Upper lobe of left lung (tissue), 4 donors: Measurements from ENCODE around the gene RGS7.

Experiments used
- EP300 ChIP-seq, 4 donors: sonication (generic); formaldehyde crosslinking; IDR thresholded peaks; one replicate each; pipeline ENCODE4 v1.5.1; 2017; ENCODE audit warnings: antibody characterized with exemption in 4 of 4, control low read depth in 2 of 4
- POLR2A ChIP-seq, 4 donors: fragments of 450-650 bp; IDR thresholded peaks; one replicate each; pipeline ENCODE4 v1.5.1; 2016 to 2017; ENCODE audit warnings: antibody characterized with exemption in 4 of 4, mild to moderate bottlenecking in 2 of 4
- POLR2AphosphoS5 ChIP-seq, 2 donors: sonication (generic); formaldehyde crosslinking; IDR thresholded peaks; one replicate each; pipeline ENCODE4 v1.5.1; 2017; ENCODE audit warnings: antibody characterized with exemption in 2 of 2
- TF ChIP-seq, protein P1 (sequence below), 6 experiments: fragments of 450-650 bp in 4 of 6; fragments of 200-600 bp in 2 of 6; sonication (generic) in 2 of 6; IDR thresholded peaks; one replicate each; pipeline ENCODE4 v1.5.1; 2016 to 2019; ENCODE audit warnings: antibody characterized with exemption in 6 of 6

- TF ChIP-seq, protein P1, sequence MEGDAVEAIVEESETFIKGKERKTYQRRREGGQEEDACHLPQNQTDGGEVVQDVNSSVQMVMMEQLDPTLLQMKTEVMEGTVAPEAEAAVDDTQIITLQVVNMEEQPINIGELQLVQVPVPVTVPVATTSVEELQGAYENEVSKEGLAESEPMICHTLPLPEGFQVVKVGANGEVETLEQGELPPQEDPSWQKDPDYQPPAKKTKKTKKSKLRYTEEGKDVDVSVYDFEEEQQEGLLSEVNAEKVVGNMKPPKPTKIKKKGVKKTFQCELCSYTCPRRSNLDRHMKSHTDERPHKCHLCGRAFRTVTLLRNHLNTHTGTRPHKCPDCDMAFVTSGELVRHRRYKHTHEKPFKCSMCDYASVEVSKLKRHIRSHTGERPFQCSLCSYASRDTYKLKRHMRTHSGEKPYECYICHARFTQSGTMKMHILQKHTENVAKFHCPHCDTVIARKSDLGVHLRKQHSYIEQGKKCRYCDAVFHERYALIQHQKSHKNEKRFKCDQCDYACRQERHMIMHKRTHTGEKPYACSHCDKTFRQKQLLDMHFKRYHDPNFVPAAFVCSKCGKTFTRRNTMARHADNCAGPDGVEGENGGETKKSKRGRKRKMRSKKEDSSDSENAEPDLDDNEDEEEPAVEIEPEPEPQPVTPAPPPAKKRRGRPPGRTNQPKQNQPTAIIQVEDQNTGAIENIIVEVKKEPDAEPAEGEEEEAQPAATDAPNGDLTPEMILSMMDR (IDR thresholded peaks at IDR 0.05) = no peak
- no peak for TF ChIP-seq POLR2A (IDR thresholded peaks at IDR 0.05)
- no peak for TF ChIP-seq POLR2AphosphoS5 (IDR thresholded peaks at IDR 0.05)
- TF ChIP-seq EP300 (IDR thresholded peaks at IDR 0.05) = no peak
Measured at GRCh38 chr1:240854367-240854766, 502.6 kb downstream of the RGS7 start.
